ENCODE data around the gene CAMTA1. TPM values are rescaled to one million over a fixed set of nuclear protein-coding genes. Genes with fewer than 3 reads are reported as not detected.
A peak's percentile ranks its signal among the peaks of the same experiment; 100 is the strongest.

The CAMTA1 gene
- total RNA-seq, 1 donor from 2014 or later = 62.9 TPM

DNA sequence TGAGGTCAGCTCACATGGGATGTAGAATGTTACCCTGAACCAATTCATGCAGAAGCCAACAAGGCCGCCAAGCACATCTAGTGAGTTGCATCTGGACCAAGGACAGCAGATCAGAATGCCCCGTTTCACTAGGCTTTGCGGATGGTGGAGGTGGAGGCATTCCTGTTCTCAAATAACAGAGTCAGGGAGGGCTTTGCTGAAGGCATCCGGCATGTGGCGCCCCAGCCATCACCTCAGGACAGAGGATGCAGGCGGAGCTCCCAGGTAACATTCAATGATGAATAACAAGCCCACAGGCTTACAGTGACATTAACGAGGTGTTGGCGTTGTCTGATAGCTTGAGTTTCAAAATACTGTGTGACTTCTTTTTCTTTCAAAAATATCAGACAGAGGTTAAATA is 476.2 kb downstream of the CAMTA1 start:
- no peaks in the 10 kb centered on the region for H3K36me3 ChIP-seq
- intact Hi-C loops (cut with DNase I) = no loop called here
- no peak overlapping the region for H3K4me3 ChIP-seq
- no peak overlapping the region for H3K27ac ChIP-seq
- TF ChIP-seq CTCF (IDR thresholded peaks at IDR 0.05) (no peak), POLR2AphosphoS5 (IDR thresholded peaks at IDR 0.05; ENCODE audit: insufficient read depth in 1 of 2, low read depth in 1 of 2) (no peak), POLR2A (IDR thresholded peaks at IDR 0.05) (no peak)
- no peaks in the 10 kb centered on the region for H3K4me1 ChIP-seq
- no peaks in the 10 kb centered on the region for H3K9me3 ChIP-seq
- peak; percentile 40 to 52 for DNase-seq (ENCODE audit: extremely low spot score in 2 of 2)
- H3K27me3 ChIP-seq = no peaks in the 10 kb centered on the region

DNA sequence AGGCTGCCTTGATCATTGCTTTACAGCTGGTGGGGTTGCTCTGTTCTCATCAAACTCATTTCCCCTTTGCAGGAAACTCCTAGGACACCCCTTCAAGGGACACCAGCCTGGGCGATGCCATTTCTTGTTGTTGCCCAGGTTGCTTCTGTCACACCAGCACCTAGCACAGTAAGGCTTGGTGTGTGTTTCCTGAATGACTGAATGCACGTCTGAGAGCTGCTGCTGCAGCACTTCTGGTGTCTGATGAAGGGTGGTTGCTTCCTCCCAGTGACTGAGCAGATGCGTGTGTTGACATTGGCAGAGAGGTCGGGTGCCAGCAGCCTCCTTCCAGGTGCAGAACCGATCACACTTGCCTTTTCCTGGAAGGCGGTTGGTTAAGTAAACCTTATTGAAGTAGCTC is 477.4 kb downstream of the CAMTA1 start:
- DNase-seq (ENCODE audit: extremely low spot score in 2 of 2) = peak; percentile 42 to 49
- intact Hi-C loops (cut with DNase I) = no loop called here
- TF ChIP-seq POLR2A (IDR thresholded peaks at IDR 0.05) = no peak
- no peak for TF ChIP-seq CTCF (IDR thresholded peaks at IDR 0.05)
- TF ChIP-seq POLR2AphosphoS5 (IDR thresholded peaks at IDR 0.05; ENCODE audit: insufficient read depth in 1 of 2, low read depth in 1 of 2) = no peak
- Histone ChIP-seq H3K27ac (no peak overlapping the region), H3K36me3 (no peaks in the 10 kb centered on the region), H3K4me1 (no peaks in the 10 kb centered on the region), H3K27me3 (no peaks in the 10 kb centered on the region), H3K9me3 (no peaks in the 10 kb centered on the region), H3K4me3 (no peak overlapping the region)

GRCh38 chr1:7263021-7263960 is 478.0 kb downstream of the CAMTA1 start:
- no peak for TF ChIP-seq POLR2AphosphoS5 (IDR thresholded peaks at IDR 0.05; ENCODE audit: insufficient read depth in 1 of 2, low read depth in 1 of 2)
- TF ChIP-seq CTCF (IDR thresholded peaks at IDR 0.05) = no peak
- Histone ChIP-seq H3K9me3 (no peaks in the 10 kb centered on the region), H3K36me3 (no peaks in the 10 kb centered on the region), H3K4me3 (no peak overlapping the region), H3K27ac (no peak overlapping the region), H3K4me1 (no peaks in the 10 kb centered on the region), H3K27me3 (no peaks in the 10 kb centered on the region)
- DNase-seq (ENCODE audit: extremely low spot score in 2 of 2) = no peak
- intact Hi-C loops (cut with DNase I) = no loop called here

DNA sequence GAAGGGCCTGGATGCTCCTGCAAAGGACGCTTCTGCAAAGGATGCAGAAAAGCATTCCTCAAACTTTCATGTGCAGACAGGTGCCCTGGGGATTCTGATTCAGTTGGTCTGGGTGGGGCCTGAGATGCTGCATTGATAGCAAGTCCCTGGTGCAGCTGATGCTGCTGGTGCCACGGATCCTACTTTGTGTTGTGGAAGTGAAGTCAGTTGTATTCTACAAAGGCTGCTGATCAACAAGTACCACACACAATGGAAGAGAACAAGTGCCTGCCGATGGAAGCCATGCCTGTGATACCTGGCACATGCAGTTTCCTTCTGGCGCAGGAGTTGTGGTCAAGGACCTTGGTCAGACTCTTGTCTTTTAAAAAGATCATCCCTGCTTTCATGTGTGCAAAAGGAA is 478.8 kb downstream of the CAMTA1 start:
- no peaks in the 10 kb centered on the region for H3K36me3 ChIP-seq
- no peaks in the 10 kb centered on the region for H3K27me3 ChIP-seq
- no peaks in the 10 kb centered on the region for H3K9me3 ChIP-seq
- no peaks in the 10 kb centered on the region for H3K4me1 ChIP-seq
- TF ChIP-seq POLR2AphosphoS5 (IDR thresholded peaks at IDR 0.05; ENCODE audit: insufficient read depth in 1 of 2, low read depth in 1 of 2) = no peak
- TF ChIP-seq CTCF (IDR thresholded peaks at IDR 0.05) = no peak
- no peak for TF ChIP-seq POLR2A (IDR thresholded peaks at IDR 0.05)
- DNase-seq (ENCODE audit: extremely low spot score in 2 of 2) = peak; percentile 60 to 82
- no peak overlapping the region for H3K4me3 ChIP-seq
- intact Hi-C loops (cut with DNase I) = no loop called here
- no peak overlapping the region for H3K27ac ChIP-seq

- H3K27me3 ChIP-seq = no peaks in the 10 kb centered on the region
- intact Hi-C loops (cut with DNase I) = no loop called here
- no peaks in the 10 kb centered on the region for H3K36me3 ChIP-seq
- H3K9me3 ChIP-seq = no peaks in the 10 kb centered on the region
- DNase-seq (ENCODE audit: extremely low spot score in 2 of 2) = peak; percentile 25 to 61
- TF ChIP-seq CTCF (IDR thresholded peaks at IDR 0.05) (no peak), POLR2AphosphoS5 (IDR thresholded peaks at IDR 0.05; ENCODE audit: insufficient read depth in 1 of 2, low read depth in 1 of 2) (no peak), POLR2A (IDR thresholded peaks at IDR 0.05) (no peak)
- no peak overlapping the region for H3K4me3 ChIP-seq
- H3K4me1 ChIP-seq = no peaks in the 10 kb centered on the region
- no peak overlapping the region for H3K27ac ChIP-seq
These were observed 480.6 kb downstream of the CAMTA1 start for GRCh38 chr1:7265771-7266371.
